NT2/D1 (cell line): ENCODE results near the gene POLE2.
"Not testable (repeated sequence)": the region's sequence is repeated elsewhere in the genome, so short reads cannot be mapped to it uniquely, and the experiment has no call there.

Experiments used
- SUZ12 ChIP-seq: IDR thresholded peaks from 2 replicates; pipeline ENCODE4 v1.6.1; 2011; ENCODE audit not compliant: insufficient read length, insufficient read depth; ENCODE audit errors: extremely low read depth
- YY1 ChIP-seq: IDR thresholded peaks from 2 replicates; pipeline ENCODE4 v1.6.1; 2011; ENCODE audit not compliant: insufficient read length, insufficient read depth

- TF ChIP-seq YY1, SUZ12: not testable (repeated sequence)
Observed at GRCh38 chr14:49693735-49694124, 5.7 kb upstream of the POLE2 start.
